ENCODE data around the gene PPP5C.

GRCh38 chr19:46408664-46409039 is 61.8 kb downstream of the PPP5C start:
- no peak for TF ChIP-seq CTCF (IDR thresholded peaks at IDR 0.05; ENCODE audit: insufficient read depth, low read depth, low read length)
- no peak for TF ChIP-seq EZH2 (IDR thresholded peaks at IDR 0.05; ENCODE audit: insufficient read depth, low read length)
